HEK293T (cell line): ENCODE data around the gene TVP23A.

Experiments
- CTCF ChIA-PET: fragments of 350-600 bp; formaldehyde crosslinking; extraction: SDS; loops from one replicate; lab custom pipeline; 2021; ENCODE audit warnings: antibody characterized with exemption, inconsistent platforms; lab: Yijun Ruan, JAX
- POLR2A ChIA-PET: fragments of 350-600 bp; formaldehyde crosslinking; extraction: SDS; loops from one replicate; lab custom pipeline; 2020; ENCODE audit warnings: antibody characterized with exemption, inconsistent platforms; lab: Yijun Ruan, JAX
- DNase-seq: peaks from one replicate; pipeline ENCODE4 v3.0.0; 2012; ENCODE audit warnings: mixed read lengths; ENCODE audit errors: extremely low spot score
- ARNT ChIP-seq: fragments of 450-650 bp; IDR thresholded peaks from 2 replicates; pipeline ENCODE4 v1.6.1; 2017; ENCODE audit warnings: mild to moderate bottlenecking
- BHLHE40 ChIP-seq: fragments of 450-650 bp; IDR thresholded peaks from 2 replicates; pipeline ENCODE4 v1.6.1; 2016; ENCODE audit warnings: mild to moderate bottlenecking, moderate library complexity, borderline replicate concordance
- CTBP1 ChIP-seq: fragments of 450-650 bp; IDR thresholded peaks from 2 replicates; pipeline ENCODE4 v1.6.1; 2016; ENCODE audit warnings: borderline replicate concordance
- ELF4 ChIP-seq: fragments of 450-650 bp; IDR thresholded peaks from 2 replicates; pipeline ENCODE4 v1.6.1; 2017; ENCODE audit warnings: antibody characterized with exemption
- FOXA1 ChIP-seq: fragments of 450-650 bp; IDR thresholded peaks from 2 replicates; pipeline ENCODE4 v1.6.1; 2016; ENCODE audit warnings: mild to moderate bottlenecking
- FOXK2 ChIP-seq: fragments of 450-650 bp; IDR thresholded peaks from 2 replicates; pipeline ENCODE4 v1.6.1; 2016; ENCODE audit warnings: mild to moderate bottlenecking
- FOXM1 ChIP-seq: fragments of 450-650 bp; IDR thresholded peaks from 2 replicates; pipeline ENCODE4 v1.6.1; 2017; ENCODE audit warnings: mild to moderate bottlenecking, borderline replicate concordance
- HDGF ChIP-seq: fragments of 450-650 bp; IDR thresholded peaks from 2 replicates; pipeline ENCODE4 v1.6.1; 2017; ENCODE audit warnings: antibody characterized with exemption, borderline replicate concordance
- L3MBTL2 ChIP-seq: fragments of 450-650 bp; conservative IDR thresholded peaks from 2 replicates; pipeline ENCODE4 v1.6.1; 2016; ENCODE audit warnings: mild to moderate bottlenecking
- LEF1 ChIP-seq: fragments of 450-650 bp; IDR thresholded peaks from 2 replicates; pipeline ENCODE4 v1.6.1; 2017; ENCODE audit warnings: mild to moderate bottlenecking, borderline replicate concordance
- NFRKB ChIP-seq: fragments of 450-650 bp; IDR thresholded peaks from 2 replicates; pipeline ENCODE4 v1.6.1; 2016; ENCODE audit warnings: mild to moderate bottlenecking, moderate library complexity
- PKNOX1 ChIP-seq: fragments of 450-650 bp; IDR thresholded peaks from 2 replicates; pipeline ENCODE4 v1.6.1; 2016
- SP1 ChIP-seq: fragments of 450-650 bp; IDR thresholded peaks from 2 replicates; pipeline ENCODE4 v1.6.1; 2017
- SUZ12 ChIP-seq: fragments of 450-650 bp; IDR thresholded peaks from 2 replicates; pipeline ENCODE4 v1.6.1; 2016; ENCODE audit warnings: mild to moderate bottlenecking
- TARDBP ChIP-seq: fragments of 450-650 bp; IDR thresholded peaks from 2 replicates; pipeline ENCODE4 v1.6.1; 2016
- ZNF384 ChIP-seq: fragments of 450-650 bp; IDR thresholded peaks from 2 replicates; pipeline ENCODE4 v1.6.1; 2016

The TVP23A gene

GRCh38 chr16:10859658-10860057 is 41.1 kb upstream of the TVP23A start:
- DNase-seq: no peak
- ChIA-PET POLR2A (no interaction called here), CTCF (no interaction called here)
- TF ChIP-seq PKNOX1 (no peak), SUZ12 (no peak), ELF4 (no peak), FOXA1 (no peak), NFRKB (no peak), ARNT (no peak), FOXK2 (no peak), LEF1 (no peak), L3MBTL2 (no peak), FOXM1 (no peak), BHLHE40 (no peak)

- DNase-seq: no peak
- no peak for TF ChIP-seq ZNF384
- no peak for TF ChIP-seq TARDBP
- no peak for TF ChIP-seq FOXM1
- TF ChIP-seq NFRKB: no peak
- no peak for TF ChIP-seq ARNT
- TF ChIP-seq SP1: no peak
- TF ChIP-seq FOXK2: no peak
- no peak for TF ChIP-seq SUZ12
- no peak for TF ChIP-seq CTBP1
- TF ChIP-seq LEF1: no peak
- TF ChIP-seq ELF4: no peak
- no peak for TF ChIP-seq BHLHE40
- TF ChIP-seq L3MBTL2: no peak
- TF ChIP-seq PKNOX1: no peak
- no peak for TF ChIP-seq FOXA1
- no peak for TF ChIP-seq HDGF
- POLR2A ChIA-PET: no interaction called here
- CTCF ChIA-PET: no interaction called here
Observed at GRCh38 chr16:10859020-10859419, 40.4 kb upstream of the TVP23A start.

- ChIA-PET CTCF (no interaction called here), POLR2A (no interaction called here)
- DNase-seq: no peak
- no peak for TF ChIP-seq FOXK2
- TF ChIP-seq L3MBTL2: no peak
- TF ChIP-seq CTBP1: no peak
- TF ChIP-seq HDGF: no peak
- no peak for TF ChIP-seq FOXM1
- no peak for TF ChIP-seq SP1
- TF ChIP-seq ZNF384: no peak
- no peak for TF ChIP-seq LEF1
- TF ChIP-seq TARDBP: no peak
- no peak for TF ChIP-seq FOXA1
- no peak for TF ChIP-seq NFRKB
- TF ChIP-seq ARNT: no peak
- TF ChIP-seq SUZ12: no peak
- TF ChIP-seq ELF4: no peak
- TF ChIP-seq PKNOX1: no peak
Observed at GRCh38 chr16:10858203-10858602, 39.6 kb upstream of the TVP23A start.

- POLR2A ChIA-PET: no interaction called here
- CTCF ChIA-PET: no interaction called here
- no peak for TF ChIP-seq NFRKB
- no peak for TF ChIP-seq FOXM1
- no peak for TF ChIP-seq HDGF
- TF ChIP-seq LEF1: no peak
- TF ChIP-seq FOXA1: no peak
- no peak for TF ChIP-seq TARDBP
- TF ChIP-seq ELF4: no peak
- no peak for TF ChIP-seq ZNF384
- no peak for TF ChIP-seq PKNOX1
- no peak for TF ChIP-seq L3MBTL2
- no peak for TF ChIP-seq SP1
- DNase-seq: no peak
Observed at GRCh38 chr16:10856042-10856441, 37.4 kb upstream of the TVP23A start.

GRCh38 chr16:10852948-10853347 is 34.4 kb upstream of the TVP23A start:
- TF ChIP-seq PKNOX1 (no peak), TARDBP (no peak), BHLHE40 (no peak), NFRKB (no peak), FOXA1 (no peak), CTBP1 (no peak)
- CTCF ChIA-PET: no interaction called here
- POLR2A ChIA-PET: no interaction called here
- DNase-seq: no peak

GRCh38 chr16:10852286-10852685 is 33.7 kb upstream of the TVP23A start:
- TF ChIP-seq CTBP1 (no peak), BHLHE40 (no peak), FOXK2 (no peak), ARNT (no peak), SP1 (no peak), L3MBTL2 (no peak)
- ChIA-PET CTCF (no interaction called here), POLR2A (no interaction called here)
- no peak for DNase-seq
